HG03066 (cell line): ENCODE measurements around the gene SETD6.
"Not testable (repeated sequence)": the region's sequence is repeated elsewhere in the genome, so short reads cannot be mapped to it uniquely, and the experiment has no call there.

ENCODE experiments used
- ATAC-seq: cut with Tn5 transposase; IDR thresholded peaks from one replicate; pipeline ENCODE4 v1.9.1; 2021; ENCODE audit warnings: low read depth; ENCODE audit not compliant: unreplicated experiment

Gene SETD6

DNA sequence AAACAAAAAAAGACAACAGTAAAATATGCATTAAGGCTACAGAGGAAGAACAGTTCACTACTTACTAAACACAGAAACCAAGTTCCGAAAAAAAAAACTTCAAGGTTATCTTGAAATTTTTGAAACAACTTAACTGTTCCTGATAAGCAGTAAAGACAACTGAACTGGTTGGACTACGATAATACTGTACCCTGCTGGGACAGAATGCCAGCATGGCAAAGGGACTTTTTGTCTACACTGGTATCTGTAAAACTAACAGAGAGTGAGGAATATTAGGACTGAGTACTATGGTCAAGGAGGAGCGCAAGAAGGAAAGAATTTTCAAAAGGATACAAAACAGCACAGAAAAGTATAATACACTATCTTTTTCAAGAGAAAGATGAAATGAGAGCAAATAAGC lies 19.8 kb downstream of the SETD6 start:
- no peak for ATAC-seq

DNA sequence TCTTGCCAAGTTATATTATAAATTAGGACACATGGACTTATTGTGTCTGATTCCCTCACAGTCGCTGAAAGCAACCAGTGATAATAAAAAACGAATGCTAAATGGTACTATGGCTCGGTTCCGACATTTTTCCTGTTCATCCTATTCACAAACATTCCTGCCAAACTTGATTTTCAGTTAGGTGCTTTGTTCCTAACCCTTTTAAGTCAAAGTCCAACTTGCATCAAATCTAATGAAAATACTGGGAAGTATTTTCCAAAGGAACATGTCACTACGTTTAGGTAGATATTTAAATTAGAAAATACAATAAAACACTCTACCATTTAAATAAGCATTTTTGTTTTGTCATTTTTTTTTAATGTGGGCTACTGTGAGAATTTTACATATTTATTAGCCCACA lies 21.0 kb downstream of the SETD6 start:
- no peak for ATAC-seq

DNA sequence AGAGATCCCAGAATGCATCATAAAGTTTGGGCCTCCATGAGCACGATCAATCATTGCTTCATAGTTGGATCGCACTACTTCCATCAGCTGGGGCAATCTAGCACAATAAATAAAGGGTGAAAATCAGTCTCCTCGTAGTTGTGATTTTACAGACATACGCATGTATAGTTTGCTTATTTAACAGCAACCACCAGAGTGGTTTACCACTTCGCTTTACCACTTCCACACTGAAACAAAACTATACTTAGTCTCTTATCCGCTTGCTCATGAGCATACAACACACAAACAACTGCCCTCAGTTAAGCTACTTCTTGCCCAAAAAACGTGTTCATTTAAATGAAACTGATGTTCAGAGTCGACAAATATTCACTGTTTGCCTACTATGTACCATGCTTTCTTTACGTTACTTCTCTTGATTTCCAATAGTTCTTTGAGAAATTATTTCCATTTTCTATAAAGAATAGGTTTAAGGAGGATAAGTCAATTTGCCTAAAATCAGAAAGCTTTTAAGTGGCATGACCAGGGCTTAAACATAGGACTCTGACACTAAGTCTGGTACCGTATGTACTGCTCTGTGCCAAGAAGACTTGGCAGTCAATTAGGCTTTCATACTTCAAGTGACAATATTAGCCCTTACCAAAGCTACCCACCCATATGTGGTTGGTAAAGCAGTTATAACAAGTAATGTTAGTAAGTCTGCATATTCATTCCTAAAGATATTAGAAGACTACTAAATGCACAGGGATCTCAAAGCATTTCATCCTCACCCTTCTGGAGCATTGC lies 22.0 kb downstream of the SETD6 start:
- ATAC-seq, result no peak

DNA sequence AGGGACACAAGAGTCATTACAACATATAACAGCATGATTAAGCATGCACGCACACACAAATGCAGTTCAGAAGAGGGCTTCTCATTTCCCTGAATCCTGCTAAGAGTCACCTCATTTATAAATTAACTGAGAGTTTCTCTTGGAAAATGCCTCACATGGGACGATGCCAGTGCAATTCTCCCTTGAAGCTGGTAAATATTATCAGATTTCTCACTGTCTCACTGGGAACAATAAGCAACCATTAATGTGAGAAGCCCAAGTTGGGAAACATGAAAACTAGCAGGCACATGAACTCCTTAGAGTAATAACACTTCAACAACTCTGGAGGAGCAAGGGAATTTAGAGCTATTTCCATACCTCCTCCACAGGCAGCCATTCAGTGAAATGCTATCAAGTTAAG lies 26.4 kb downstream of the SETD6 start:
- ATAC-seq, result no peak

DNA sequence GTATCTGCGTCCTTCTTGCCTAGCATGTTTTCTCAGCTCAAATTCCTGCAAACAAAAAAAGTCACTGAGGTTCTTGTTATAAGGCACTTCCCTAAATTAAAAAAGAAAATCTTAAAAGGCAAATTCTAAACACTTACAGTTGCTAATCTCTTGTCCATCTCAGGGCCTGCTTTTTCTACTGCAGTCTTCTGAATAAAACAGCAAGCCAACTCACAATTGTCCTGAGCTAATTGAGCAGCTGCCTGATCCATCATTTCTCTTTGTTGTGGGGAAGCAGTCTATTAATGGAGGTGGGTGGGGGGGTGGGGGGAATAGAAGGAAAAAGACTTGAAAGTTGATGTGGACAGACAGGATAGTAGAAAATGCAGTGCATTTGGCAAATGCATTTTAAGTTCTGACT lies 27.0 kb downstream of the SETD6 start:
- ATAC-seq, result no peak

DNA sequence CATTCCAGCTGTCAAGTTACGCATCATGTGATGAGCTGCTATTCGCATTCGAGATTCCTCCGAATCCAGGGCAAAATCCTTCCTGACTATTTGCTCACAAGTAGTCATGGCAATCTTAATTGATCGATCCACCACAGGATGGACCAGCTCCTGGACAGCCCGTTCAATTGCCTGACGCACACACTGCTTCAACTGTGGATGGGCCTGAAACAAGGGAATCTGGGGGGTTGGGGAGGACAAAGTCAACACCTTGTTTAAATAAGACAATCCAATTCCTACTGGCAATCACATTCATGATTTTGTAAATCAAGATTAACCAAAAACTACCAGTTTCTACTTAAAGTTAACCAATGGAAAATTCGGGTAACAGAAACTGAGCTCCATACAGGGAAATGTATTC lies 28.4 kb downstream of the SETD6 start:
- no peak for ATAC-seq

DNA sequence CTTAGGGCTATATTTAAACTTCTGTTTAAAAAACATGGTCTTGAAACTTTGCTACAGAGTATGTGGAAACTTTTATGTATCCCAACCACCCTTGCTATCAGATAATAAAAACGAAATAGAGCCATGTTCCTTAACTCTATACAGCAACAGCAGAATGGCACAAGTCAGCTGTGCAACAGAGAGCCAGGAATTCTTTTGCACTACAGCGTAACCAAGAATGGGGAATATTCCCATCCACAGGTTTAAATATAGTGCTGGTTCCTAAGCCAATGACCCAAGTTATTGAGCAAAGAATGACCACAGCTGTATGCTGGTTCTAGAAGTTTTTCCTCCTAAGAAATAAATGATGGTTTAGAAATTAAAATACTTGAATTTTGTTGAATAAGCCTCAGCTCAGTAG lies 33.1 kb downstream of the SETD6 start:
- ATAC-seq, result no peak

DNA sequence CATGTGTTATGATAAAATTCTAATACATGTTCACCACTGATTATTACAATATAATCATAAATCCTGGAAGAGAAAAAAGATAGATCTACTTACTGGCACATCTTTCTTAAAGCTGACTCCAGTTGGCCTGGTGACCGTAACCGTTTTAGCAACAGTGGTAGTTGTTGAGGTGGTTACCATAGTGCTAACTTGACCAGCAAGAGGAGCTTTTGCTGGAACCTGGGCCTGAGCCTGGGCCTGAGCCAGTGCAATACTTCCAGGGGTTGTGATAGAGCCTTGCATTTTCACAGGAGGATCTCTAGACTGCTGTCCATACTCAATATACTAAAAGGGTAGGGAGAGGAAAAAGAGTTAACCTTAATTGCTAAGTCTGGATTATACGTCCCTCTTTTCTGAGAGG lies 36.2 kb downstream of the SETD6 start:
- no peak for ATAC-seq

DNA sequence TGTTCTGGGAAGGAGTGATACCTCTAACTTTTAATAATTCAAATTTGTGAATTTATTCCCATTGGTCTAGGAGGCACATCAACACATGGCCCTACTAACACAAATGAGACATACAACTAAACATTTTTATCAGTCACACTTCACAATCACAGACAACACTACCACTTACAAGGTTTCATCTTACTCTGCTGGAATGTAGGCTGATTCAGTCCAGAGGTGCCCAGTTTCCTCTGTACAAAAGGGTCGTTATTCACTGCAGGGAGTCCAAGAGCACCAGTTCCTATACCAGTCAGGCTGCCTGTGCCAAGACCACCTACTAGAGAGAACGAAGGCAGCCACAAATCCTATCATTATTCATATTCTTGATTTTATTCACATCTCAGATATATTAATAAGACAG lies 41.4 kb downstream of the SETD6 start:
- ATAC-seq, result no peak

DNA sequence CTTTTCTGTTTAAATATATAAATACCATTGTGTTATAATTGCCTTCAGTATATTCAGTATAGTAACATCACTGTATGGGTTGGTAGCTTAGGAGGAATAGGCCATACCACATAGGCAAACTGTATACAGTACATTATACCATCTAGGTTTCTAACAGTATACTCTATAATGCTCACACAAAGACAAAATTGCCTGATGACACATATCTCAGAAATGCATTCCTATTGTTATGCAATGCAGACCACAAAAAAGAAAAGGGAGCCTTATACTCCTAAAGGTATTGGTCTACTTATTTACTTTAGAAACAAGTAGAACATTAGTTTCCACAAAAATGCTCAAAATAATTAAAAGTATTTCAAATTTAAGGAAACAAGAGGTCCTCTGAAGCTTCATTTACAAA lies 47.9 kb downstream of the SETD6 start:
- ATAC-seq, result no peak

DNA sequence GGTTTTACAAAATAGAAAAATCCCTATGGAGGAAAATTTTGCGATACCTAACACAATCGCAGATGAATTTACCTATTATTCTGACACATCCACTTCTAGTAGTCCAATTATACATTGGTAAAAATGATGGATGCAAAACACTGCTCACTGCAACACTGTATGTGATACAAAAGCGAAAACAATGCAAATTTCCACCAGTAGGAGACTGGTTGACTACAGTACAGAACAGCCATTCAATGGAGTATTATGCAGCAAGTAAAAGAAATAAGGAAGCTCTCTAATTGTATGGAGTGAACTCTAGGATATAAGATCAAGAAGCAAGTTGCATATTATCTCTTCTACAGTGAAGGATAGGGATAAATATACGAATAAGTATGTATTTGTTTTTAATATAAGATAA lies 48.5 kb downstream of the SETD6 start:
- no peak for ATAC-seq

DNA sequence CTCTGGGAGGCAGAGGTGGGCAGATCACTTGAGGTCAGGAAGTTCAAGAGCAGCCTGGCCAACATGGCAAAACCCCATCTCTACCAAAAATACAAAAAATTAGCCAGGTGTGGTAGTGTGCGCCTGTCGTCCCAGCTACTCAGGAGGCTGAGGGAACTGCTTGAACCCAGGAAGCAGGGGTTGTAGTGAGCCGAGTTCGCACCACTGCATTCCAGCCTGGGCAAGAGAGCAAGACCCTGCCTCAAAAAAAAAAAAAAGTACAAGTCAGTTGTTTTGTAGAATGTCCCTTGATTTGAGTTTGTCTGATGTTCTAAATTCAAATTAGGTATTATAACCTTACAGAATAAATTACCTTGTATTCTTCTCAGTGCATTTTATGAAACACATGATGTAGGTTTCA lies 50.4 kb downstream of the SETD6 start:
- not testable (repeated sequence) for ATAC-seq
